ENCODE results near the gene ISM1. TPM values are rescaled to one million over a fixed set of nuclear protein-coding genes. Genes with fewer than 3 reads are reported as not detected.

The ISM1 gene
- polyA plus RNA-seq, 1 experiment = not detected

DNA sequence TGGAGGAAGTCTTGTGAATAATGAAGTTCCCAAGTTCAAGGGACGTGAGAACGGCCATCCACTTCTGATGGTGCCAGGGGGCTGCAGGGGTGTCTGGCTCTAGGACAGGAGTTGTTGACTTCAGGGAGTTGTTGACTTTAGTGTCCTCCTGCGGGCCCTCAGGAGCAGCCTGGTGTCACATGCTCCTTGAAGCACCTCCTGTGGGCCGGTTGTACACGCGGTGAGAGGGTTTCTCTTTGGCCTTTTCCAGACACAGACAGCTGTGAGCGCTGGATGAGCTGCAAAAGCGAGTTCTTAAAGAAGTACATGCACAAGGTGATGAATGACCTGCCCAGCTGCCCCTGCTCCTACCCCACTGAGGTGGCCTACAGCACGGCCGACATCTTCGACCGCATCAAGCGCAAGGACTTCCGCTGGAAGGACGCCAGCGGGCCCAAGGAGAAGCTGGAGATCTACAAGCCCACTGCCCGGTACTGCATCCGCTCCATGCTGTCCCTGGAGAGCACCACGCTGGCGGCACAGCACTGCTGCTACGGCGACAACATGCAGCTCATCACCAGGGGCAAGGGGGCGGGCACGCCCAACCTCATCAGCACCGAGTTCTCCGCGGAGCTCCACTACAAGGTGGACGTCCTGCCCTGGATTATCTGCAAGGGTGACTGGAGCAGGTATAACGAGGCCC is 77.8 kb downstream of the ISM1 start:
- no peak for DNase-seq (ENCODE audit: low read depth, low spot score)
- H3K4me3 ChIP-seq (ENCODE audit: low read depth, low read length) = no peak overlapping the region
- H3K9me3 ChIP-seq (ENCODE audit: control insufficient read depth, insufficient read depth, low read length) = no peaks in the 10 kb centered on the region; the same call in 1 of the 2 replicates
- ChIA-PET CTCF (no interaction called here), POLR2A (no interaction called here)
- H3K27me3 ChIP-seq (ENCODE audit: control insufficient read depth, insufficient read depth, low read length) = no peaks in the 10 kb centered on the region
- TF ChIP-seq, protein P1, sequence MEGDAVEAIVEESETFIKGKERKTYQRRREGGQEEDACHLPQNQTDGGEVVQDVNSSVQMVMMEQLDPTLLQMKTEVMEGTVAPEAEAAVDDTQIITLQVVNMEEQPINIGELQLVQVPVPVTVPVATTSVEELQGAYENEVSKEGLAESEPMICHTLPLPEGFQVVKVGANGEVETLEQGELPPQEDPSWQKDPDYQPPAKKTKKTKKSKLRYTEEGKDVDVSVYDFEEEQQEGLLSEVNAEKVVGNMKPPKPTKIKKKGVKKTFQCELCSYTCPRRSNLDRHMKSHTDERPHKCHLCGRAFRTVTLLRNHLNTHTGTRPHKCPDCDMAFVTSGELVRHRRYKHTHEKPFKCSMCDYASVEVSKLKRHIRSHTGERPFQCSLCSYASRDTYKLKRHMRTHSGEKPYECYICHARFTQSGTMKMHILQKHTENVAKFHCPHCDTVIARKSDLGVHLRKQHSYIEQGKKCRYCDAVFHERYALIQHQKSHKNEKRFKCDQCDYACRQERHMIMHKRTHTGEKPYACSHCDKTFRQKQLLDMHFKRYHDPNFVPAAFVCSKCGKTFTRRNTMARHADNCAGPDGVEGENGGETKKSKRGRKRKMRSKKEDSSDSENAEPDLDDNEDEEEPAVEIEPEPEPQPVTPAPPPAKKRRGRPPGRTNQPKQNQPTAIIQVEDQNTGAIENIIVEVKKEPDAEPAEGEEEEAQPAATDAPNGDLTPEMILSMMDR (IDR thresholded peaks at IDR 0.05; ENCODE audit: low read depth, low read length) = no peak
- H3K27ac ChIP-seq (ENCODE audit: low read depth, low read length) = no peak overlapping the region

DNA sequence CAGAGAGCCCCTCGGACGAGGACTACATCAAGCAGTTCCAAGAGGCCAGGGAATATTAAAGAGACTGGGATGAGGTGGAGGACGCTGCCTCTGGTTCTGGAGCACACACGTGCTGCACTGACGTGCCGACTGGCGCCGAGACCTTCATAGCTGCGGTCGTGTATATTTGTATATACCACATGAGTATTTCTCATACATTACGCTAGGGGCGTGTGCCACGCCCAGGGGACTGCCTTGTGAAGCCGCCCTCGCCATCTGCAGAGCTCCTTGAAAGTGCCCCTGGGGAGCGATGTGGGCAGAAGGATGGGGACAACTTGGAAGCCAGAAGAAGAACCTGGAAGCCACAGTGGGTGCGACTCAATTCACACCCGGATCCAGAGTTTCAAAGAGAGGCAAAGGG is 78.3 kb downstream of the ISM1 start:
- TF ChIP-seq, protein P1 (IDR thresholded peaks at IDR 0.05; ENCODE audit: low read depth, low read length) = no peak
- no peaks in the 10 kb centered on the region for H3K27me3 ChIP-seq (ENCODE audit: control insufficient read depth, insufficient read depth, low read length)
- no peak for DNase-seq (ENCODE audit: low read depth, low spot score)
- no peaks in the 10 kb centered on the region; the same call in 1 of the 2 replicates for H3K9me3 ChIP-seq (ENCODE audit: control insufficient read depth, insufficient read depth, low read length)
- POLR2A ChIA-PET = no interaction called here
- H3K27ac ChIP-seq (ENCODE audit: low read depth, low read length) = no peak overlapping the region
- H3K4me3 ChIP-seq (ENCODE audit: low read depth, low read length) = no peak overlapping the region
- CTCF ChIA-PET = no interaction called here

DNA sequence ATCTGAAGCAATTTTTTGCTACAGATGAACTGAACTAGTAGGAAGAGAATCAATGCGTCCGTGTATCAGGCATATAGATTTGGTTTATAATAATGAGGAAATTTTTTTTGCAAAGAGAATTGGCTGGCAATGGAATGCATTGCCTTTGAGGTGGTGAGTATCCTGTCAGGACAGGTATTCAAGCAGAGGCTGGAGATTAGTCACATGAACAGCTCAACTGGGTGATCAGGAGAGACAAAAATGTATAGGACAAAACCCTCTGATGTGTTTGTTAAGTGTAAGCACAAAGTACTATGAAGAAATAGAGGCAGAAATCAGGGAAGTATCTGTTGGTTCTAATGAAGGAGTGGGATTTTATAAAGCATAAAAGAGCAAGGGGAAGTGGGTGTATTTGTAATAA is 80.5 kb downstream of the ISM1 start:
- H3K27me3 ChIP-seq (ENCODE audit: control insufficient read depth, insufficient read depth, low read length) = no peaks in the 10 kb centered on the region
- ChIA-PET POLR2A (no interaction called here), CTCF (interaction anchor here (1.0 to 2.3 kb wide), 4 partner anchors 10 to 470 kb away, joined by 3 to 7 read pairs (median 6); no protein-coding TSS in a partner anchor)
- TF ChIP-seq, protein P1 (IDR thresholded peaks at IDR 0.05; ENCODE audit: low read depth, low read length) = no peak
- no peaks in the 10 kb centered on the region; the same call in 1 of the 2 replicates for H3K9me3 ChIP-seq (ENCODE audit: control insufficient read depth, insufficient read depth, low read length)
- no peak for DNase-seq (ENCODE audit: low read depth, low spot score)
- no peak overlapping the region for H3K27ac ChIP-seq (ENCODE audit: low read depth, low read length)
- H3K4me3 ChIP-seq (ENCODE audit: low read depth, low read length) = no peak overlapping the region

DNA sequence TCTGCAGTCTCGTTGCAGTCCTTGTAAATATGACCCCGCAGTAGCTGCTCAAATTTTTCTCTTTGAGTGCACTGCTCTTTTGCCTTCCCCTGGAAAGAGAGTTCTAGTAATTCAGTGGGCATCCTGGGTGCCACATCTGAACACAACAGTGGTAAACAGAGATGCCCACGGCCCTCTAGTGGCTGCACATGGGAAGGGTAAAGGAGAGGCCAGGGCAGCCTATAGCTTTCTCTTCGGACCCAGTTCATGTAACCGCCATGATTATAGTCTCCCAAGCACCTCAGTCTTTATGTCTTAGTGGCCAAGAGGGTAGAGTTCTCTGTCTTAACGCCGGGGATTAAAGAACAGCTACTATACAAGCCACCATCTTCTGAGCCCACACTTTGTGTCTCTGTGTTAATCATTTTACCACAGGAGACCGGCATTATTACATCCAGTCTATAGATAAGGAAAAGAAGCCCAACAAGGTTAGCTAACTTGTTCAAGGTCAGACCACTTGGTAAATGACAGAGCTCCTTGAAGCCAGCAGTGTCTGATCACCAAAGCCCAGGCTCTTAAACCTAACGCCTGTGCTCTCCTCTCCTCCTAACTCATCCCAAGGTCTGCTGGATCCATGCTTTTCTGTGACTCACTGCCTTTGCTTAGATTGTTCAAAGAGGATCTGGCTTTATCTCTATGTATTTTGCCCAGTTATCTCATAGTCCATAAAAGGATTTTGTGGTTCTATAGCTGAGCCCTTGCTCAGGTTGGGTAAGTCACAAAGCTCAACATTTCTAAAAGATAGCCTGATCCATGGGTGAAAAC is 81.8 kb downstream of the ISM1 start:
- DNase-seq (ENCODE audit: low read depth, low spot score) = no peak
- Histone ChIP-seq H3K4me3 (ENCODE audit: low read depth, low read length) (no peak overlapping the region), H3K27ac (ENCODE audit: low read depth, low read length) (no peak overlapping the region), H3K27me3 (ENCODE audit: control insufficient read depth, insufficient read depth, low read length) (no peaks in the 10 kb centered on the region), H3K9me3 (ENCODE audit: control insufficient read depth, insufficient read depth, low read length) (no peaks in the 10 kb centered on the region; the same call in 1 of the 2 replicates)
- CTCF ChIA-PET = interaction anchor here (0.5 to 2.3 kb wide), 16 partner anchors 8 to 469 kb away, joined by 3 to 11 read pairs (median 3); no protein-coding TSS in a partner anchor
- POLR2A ChIA-PET = no interaction called here
- TF ChIP-seq, protein P1 (IDR thresholded peaks at IDR 0.05; ENCODE audit: low read depth, low read length) = peak; percentile 61

DNA sequence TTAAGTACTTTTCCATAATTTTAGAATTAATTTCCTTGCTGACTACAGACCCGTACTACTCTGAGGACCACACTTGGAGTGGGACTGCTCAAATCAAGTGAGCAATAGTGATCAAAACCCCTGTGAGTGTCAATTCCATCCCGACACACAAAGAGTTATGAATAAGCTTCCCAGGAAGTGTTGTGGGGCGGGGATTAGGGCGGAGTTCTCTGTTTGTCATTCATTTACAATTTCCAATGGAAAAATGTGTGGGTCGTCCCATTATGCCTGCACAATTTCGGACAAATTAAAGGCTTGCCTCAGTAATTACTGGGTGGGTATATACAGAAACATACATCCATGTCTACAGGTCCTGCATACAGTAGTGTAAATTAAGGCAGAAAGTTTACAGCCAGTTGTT is 84.2 kb downstream of the ISM1 start:
- TF ChIP-seq, protein P1 (IDR thresholded peaks at IDR 0.05; ENCODE audit: low read depth, low read length) = no peak
- CTCF ChIA-PET = interaction anchor here (0.5 to 1.1 kb wide), 2 partner anchors 241 to 336 kb away, joined by 3 to 4 read pairs; no protein-coding TSS in a partner anchor
- POLR2A ChIA-PET = no interaction called here
- Histone ChIP-seq H3K27ac (ENCODE audit: low read depth, low read length) (no peak overlapping the region), H3K9me3 (ENCODE audit: control insufficient read depth, insufficient read depth, low read length) (no peaks in the 10 kb centered on the region), H3K4me3 (ENCODE audit: low read depth, low read length) (no peak overlapping the region), H3K27me3 (ENCODE audit: control insufficient read depth, insufficient read depth, low read length) (no peaks in the 10 kb centered on the region)
- DNase-seq (ENCODE audit: low read depth, low spot score) = no peak
